GM18499 (cell line): ENCODE data around the gene TRIM46.
"Not testable (repeated sequence)": the region's sequence is repeated elsewhere in the genome, so short reads cannot be mapped to it uniquely, and the experiment has no call there.

Source experiments
- ATAC-seq: cut with Tn5 transposase; IDR thresholded peaks from one replicate; pipeline ENCODE4 v1.9.1; 2021; ENCODE audit warnings: moderate number of reproducible peaks; ENCODE audit not compliant: insufficient read depth, unreplicated experiment

TRIM46 gene

GRCh38 chr1:155136748-155137147 lies 36.9 kb upstream of the TRIM46 start:
- ATAC-seq = no peak

- no peak for ATAC-seq
Measured at GRCh38 chr1:155137154-155137949, 36.3 kb upstream of the TRIM46 start.

GRCh38 chr1:155139895-155140629 lies 33.6 kb upstream of the TRIM46 start, which contains the start of gene DPM3:
TSS of gene DPM3 (minus strand) at chr1:155140531. CDS start at chr1:155140240, 291 bp downstream.
- no peak for ATAC-seq

GRCh38 chr1:155140630-155140953 lies 33.1 kb upstream of the TRIM46 start:
- ATAC-seq = no peak

GRCh38 chr1:155141749-155142148 lies 31.9 kb upstream of the TRIM46 start:
- no peak for ATAC-seq

- no peak for ATAC-seq
Measured at GRCh38 chr1:155145491-155145890, 28.2 kb upstream of the TRIM46 start.

GRCh38 chr1:155155996-155156643 lies 17.5 kb upstream of the TRIM46 start:
- not testable (repeated sequence) for ATAC-seq

- ATAC-seq = no peak
Measured at GRCh38 chr1:155158991-155159390, 14.7 kb upstream of the TRIM46 start.

GRCh38 chr1:155160128-155160527 lies 13.5 kb upstream of the TRIM46 start:
- ATAC-seq = no peak

GRCh38 chr1:155162631-155163030 lies 11.0 kb upstream of the TRIM46 start:
- not testable (repeated sequence) for ATAC-seq

GRCh38 chr1:155163785-155164184 lies 9.9 kb upstream of the TRIM46 start:
- not testable (repeated sequence) for ATAC-seq

- not testable (repeated sequence) for ATAC-seq
Measured at GRCh38 chr1:155164625-155165024, 9.0 kb upstream of the TRIM46 start.

GRCh38 chr1:155166051-155166470 lies 7.6 kb upstream of the TRIM46 start:
- ATAC-seq = no peak

- ATAC-seq = no peak
Measured at GRCh38 chr1:155166471-155167165, 7.0 kb upstream of the TRIM46 start.

GRCh38 chr1:155167166-155168104 lies 6.2 kb upstream of the TRIM46 start:
- ATAC-seq = no peak

GRCh38 chr1:155168105-155168445 lies 5.6 kb upstream of the TRIM46 start:
- ATAC-seq = not testable (repeated sequence)

- ATAC-seq = no peak
Measured at GRCh38 chr1:155168456-155169210, 5.0 kb upstream of the TRIM46 start.

- ATAC-seq = no peak
Measured at GRCh38 chr1:155169541-155169940, 4.1 kb upstream of the TRIM46 start.
